Measurements from ENCODE around the gene SUN2.

SUN2 gene

GRCh38 chr22:38710351-38710750 lies 45.4 kb downstream of the SUN2 start:
- ChIA-PET POLR2A (no interaction called here), CTCF (interaction anchor here (1.3 to 1.7 kb wide), 2 partner anchors 8 to 15 kb away, joined by 4 to 6 read pairs; no protein-coding TSS in a partner anchor)
- peaks cover 14% of the 10 kb centered on the region for H3K4me1 ChIP-seq (ENCODE audit: control insufficient read depth, insufficient read depth, low read length)
- TF ChIP-seq EGR2 (tag by site-specific recombination; IDR thresholded peaks at IDR 0.05; ENCODE audit: low read depth) (no peak), ZNF302 (tag by site-specific recombination; IDR thresholded peaks at IDR 0.05; ENCODE audit: low read depth) (no peak), GLI4 (tag by site-specific recombination; IDR thresholded peaks at IDR 0.05) (no peak), KLF10 (tag by site-specific recombination; IDR thresholded peaks at IDR 0.05) (no peak), ZBTB8A (tag by site-specific recombination; IDR thresholded peaks at IDR 0.05) (no peak), ZNF221 (tag by site-specific recombination; IDR thresholded peaks at IDR 0.05; ENCODE audit: borderline replicate concordance) (no peak), IKZF3 (tag by site-specific recombination; IDR thresholded peaks at IDR 0.05) (no peak), ZNF416 (tag by site-specific recombination; IDR thresholded peaks at IDR 0.05) (no peak), ZNF112 (tag by site-specific recombination; IDR thresholded peaks at IDR 0.05) (no peak)
- TF ChIP-seq, protein P1, sequence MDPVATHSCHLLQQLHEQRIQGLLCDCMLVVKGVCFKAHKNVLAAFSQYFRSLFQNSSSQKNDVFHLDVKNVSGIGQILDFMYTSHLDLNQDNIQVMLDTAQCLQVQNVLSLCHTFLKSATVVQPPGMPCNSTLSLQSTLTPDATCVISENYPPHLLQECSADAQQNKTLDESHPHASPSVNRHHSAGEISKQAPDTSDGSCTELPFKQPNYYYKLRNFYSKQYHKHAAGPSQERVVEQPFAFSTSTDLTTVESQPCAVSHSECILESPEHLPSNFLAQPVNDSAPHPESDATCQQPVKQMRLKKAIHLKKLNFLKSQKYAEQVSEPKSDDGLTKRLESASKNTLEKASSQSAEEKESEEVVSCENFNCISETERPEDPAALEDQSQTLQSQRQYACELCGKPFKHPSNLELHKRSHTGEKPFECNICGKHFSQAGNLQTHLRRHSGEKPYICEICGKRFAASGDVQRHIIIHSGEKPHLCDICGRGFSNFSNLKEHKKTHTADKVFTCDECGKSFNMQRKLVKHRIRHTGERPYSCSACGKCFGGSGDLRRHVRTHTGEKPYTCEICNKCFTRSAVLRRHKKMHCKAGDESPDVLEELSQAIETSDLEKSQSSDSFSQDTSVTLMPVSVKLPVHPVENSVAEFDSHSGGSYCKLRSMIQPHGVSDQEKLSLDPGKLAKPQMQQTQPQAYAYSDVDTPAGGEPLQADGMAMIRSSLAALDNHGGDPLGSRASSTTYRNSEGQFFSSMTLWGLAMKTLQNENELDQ (tag by site-specific recombination; IDR thresholded peaks at IDR 0.05; ENCODE audit: low read depth): no peak
- peaks cover 5 to 49% of the 10 kb centered on the region in 2 experiments; a peak in 2 of 3 replicates for H3K36me3 ChIP-seq (ENCODE audit: control insufficient read depth in 2 of 2, insufficient read depth in 1 of 2, low read length in 2 of 2)
- H3K27ac ChIP-seq (ENCODE audit: extremely low read depth, low read depth, low read length): no peak overlapping the region
- no peak overlapping the region for H3K4me3 ChIP-seq (ENCODE audit: low read depth, low read length)
- no peaks in the 10 kb centered on the region for H3K9me3 ChIP-seq (ENCODE audit: control insufficient read depth, insufficient read depth, low read depth, low read length)

DNA sequence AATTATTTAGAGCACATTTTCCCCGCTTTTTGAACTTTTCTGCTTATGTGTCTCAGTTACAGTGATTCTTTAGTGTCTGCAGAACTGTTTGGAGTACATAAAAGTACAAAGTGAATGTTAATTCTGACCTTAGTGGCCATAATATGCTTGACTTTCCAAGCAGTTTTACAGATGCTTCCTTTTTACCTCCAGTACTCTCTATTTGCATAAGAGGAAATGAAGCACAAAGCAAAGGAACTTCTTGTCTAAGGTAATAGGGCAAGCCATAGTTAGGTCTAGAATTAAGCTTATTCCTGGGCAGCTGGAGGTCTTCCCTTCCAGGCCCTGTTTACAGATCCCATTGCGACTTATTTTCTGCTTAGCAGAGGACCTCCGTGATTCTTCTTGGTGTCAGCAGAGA lies 46.5 kb downstream of the SUN2 start:
- CTCF ChIA-PET: interaction anchor here (1.3 to 1.7 kb wide), 2 partner anchors 9 to 16 kb away, joined by 4 to 6 read pairs; no protein-coding TSS in a partner anchor
- H3K9me3 ChIP-seq (ENCODE audit: control insufficient read depth, insufficient read depth, low read depth, low read length): no peaks in the 10 kb centered on the region
- peaks cover 5 to 45% of the 10 kb centered on the region in 2 experiments; a peak in 2 of 3 replicates for H3K36me3 ChIP-seq (ENCODE audit: control insufficient read depth in 2 of 2, insufficient read depth in 1 of 2, low read length in 2 of 2)
- POLR2A ChIA-PET: no interaction called here
- no peak overlapping the region for H3K4me3 ChIP-seq (ENCODE audit: low read depth, low read length)
- peaks cover 13% of the 10 kb centered on the region for H3K4me1 ChIP-seq (ENCODE audit: control insufficient read depth, insufficient read depth, low read length)
- TF ChIP-seq SCRT1 (tag by site-specific recombination; IDR thresholded peaks at IDR 0.05; ENCODE audit: borderline replicate concordance) (no peak), PRDM6 (tag by site-specific recombination; IDR thresholded peaks at IDR 0.05) (no peak), ZNF585B (tag by site-specific recombination; IDR thresholded peaks at IDR 0.05) (no peak)
- H3K27ac ChIP-seq (ENCODE audit: extremely low read depth, low read depth, low read length): no peak overlapping the region

DNA sequence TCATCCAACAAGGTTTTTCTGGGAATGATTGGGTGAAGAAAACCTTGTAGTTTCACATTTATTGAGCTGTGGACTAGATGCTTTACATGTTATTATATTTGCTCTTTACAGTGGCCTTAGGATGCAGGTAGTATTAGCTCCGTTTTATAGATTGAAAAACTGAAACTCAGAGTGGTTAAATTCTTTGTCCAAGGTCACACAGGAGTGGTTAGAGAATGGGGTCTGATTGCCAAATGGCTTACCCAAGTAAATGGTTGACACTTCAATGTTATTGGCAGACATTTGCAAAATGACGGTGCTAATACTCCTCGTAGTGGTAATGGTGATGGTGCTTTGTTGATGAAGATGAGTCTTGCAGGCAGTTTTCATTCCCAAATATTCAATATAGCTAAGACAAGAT lies 47.8 kb downstream of the SUN2 start:
- CTCF ChIA-PET: interaction anchor here (0.6 to 2.2 kb wide), 8 partner anchors 8 to 1210 kb away, joined by 3 to 19 read pairs (median 4); no protein-coding TSS in a partner anchor
- peaks cover 5 to 42% of the 10 kb centered on the region in 2 experiments; a peak in 1 of 3 replicates for H3K36me3 ChIP-seq (ENCODE audit: control insufficient read depth in 2 of 2, insufficient read depth in 1 of 2, low read length in 2 of 2)
- POLR2A ChIA-PET: interaction anchor here (0.6 to 1.2 kb wide), 5 partner anchors 9 to 15 kb away, joined by 3 to 8 read pairs (median 4); no protein-coding TSS in a partner anchor
- no peaks in the 10 kb centered on the region for H3K9me3 ChIP-seq (ENCODE audit: control insufficient read depth, insufficient read depth, low read depth, low read length)
- no peak overlapping the region for H3K27ac ChIP-seq (ENCODE audit: extremely low read depth, low read depth, low read length)
- peaks cover 13% of the 10 kb centered on the region for H3K4me1 ChIP-seq (ENCODE audit: control insufficient read depth, insufficient read depth, low read length)
- no peak overlapping the region for H3K4me3 ChIP-seq (ENCODE audit: low read depth, low read length)
- TF ChIP-seq ZNF202 (tag by site-specific recombination; IDR thresholded peaks at IDR 0.05; ENCODE audit: borderline replicate concordance): no peak
- TF ChIP-seq ZNF223 (tag by site-specific recombination; IDR thresholded peaks at IDR 0.05): no peak
- no peak for TF ChIP-seq BCL11B (tag by site-specific recombination; IDR thresholded peaks at IDR 0.05; ENCODE audit: low read depth)
- TF ChIP-seq GLI2 (tag by site-specific recombination; IDR thresholded peaks at IDR 0.05; ENCODE audit: borderline replicate concordance, low read depth): no peak
- no peak for TF ChIP-seq ZNF501 (tag by site-specific recombination; IDR thresholded peaks at IDR 0.05)
- no peak for TF ChIP-seq ZNF518A (tag by site-specific recombination; conservative IDR thresholded peaks at IDR 0.05; ENCODE audit: low read depth)
- TF ChIP-seq KLF17 (tag by site-specific recombination; IDR thresholded peaks at IDR 0.05): no peak
- no peak for TF ChIP-seq ZNF266 (tag by site-specific recombination; IDR thresholded peaks at IDR 0.05; ENCODE audit: low read depth)
- no peak for TF ChIP-seq ZNF175 (tag by site-specific recombination; IDR thresholded peaks at IDR 0.05)

Data from HEK293 (cell line).